ENCODE results near the gene TMEM164.

TMEM164 gene

GRCh38 chrX:110089656-110090403, 86.9 kb downstream of the TMEM164 start:
- DNase-seq (ENCODE audit: insufficient read length), result no peak
- peak; percentile 48 for FAIRE-seq
- no peak for TF ChIP-seq POLR2AphosphoS5 (IDR thresholded peaks at IDR 0.05; ENCODE audit: low read depth, low read length)
- no peak for TF ChIP-seq TAF1 (IDR thresholded peaks at IDR 0.05; ENCODE audit: borderline replicate concordance, low read depth, low read length)
- TF ChIP-seq POLR2A (IDR thresholded peaks at IDR 0.05; ENCODE audit: low read depth, low read length), result no peak

DNA sequence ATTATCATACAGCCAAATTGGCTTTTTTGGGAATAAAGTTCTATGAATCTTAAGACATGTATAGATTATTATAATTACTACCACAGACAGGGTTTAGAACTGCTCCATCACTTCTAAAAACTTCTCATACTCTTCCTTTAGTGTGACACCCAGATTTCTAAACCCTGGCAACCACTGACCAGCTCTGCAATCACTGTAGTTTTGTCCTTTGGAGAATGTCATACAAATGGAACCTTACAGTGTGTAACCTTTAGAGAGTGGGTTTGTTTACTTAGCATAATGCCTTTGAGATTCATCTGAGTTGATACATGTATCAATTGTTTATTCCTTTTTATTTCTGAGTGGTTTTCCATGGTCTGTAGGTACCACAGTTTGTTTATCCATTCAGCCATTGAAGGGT, 95.0 kb downstream of the TMEM164 start:
- FAIRE-seq (no peak), DNase-seq (ENCODE audit: insufficient read length) (no peak)
- TF ChIP-seq POLR2A (IDR thresholded peaks at IDR 0.05; ENCODE audit: low read depth, low read length), result no peak
- TF ChIP-seq POLR2AphosphoS5 (IDR thresholded peaks at IDR 0.05; ENCODE audit: low read depth, low read length), result no peak
- TF ChIP-seq TAF1 (IDR thresholded peaks at IDR 0.05; ENCODE audit: borderline replicate concordance, low read depth, low read length), result no peak

GRCh38 chrX:110103344-110103743, 100.4 kb downstream of the TMEM164 start:
- FAIRE-seq, result no peak
- TF ChIP-seq POLR2AphosphoS5 (IDR thresholded peaks at IDR 0.05; ENCODE audit: low read depth, low read length) (no peak), TAF1 (IDR thresholded peaks at IDR 0.05; ENCODE audit: borderline replicate concordance, low read depth, low read length) (no peak), POLR2A (IDR thresholded peaks at IDR 0.05; ENCODE audit: low read depth, low read length) (no peak)
- DNase-seq (ENCODE audit: insufficient read length), result no peak

- DNase-seq (ENCODE audit: insufficient read length) (no peak), FAIRE-seq (no peak)
- no peak for TF ChIP-seq POLR2A (IDR thresholded peaks at IDR 0.05; ENCODE audit: low read depth, low read length)
- no peak for TF ChIP-seq POLR2AphosphoS5 (IDR thresholded peaks at IDR 0.05; ENCODE audit: low read depth, low read length)
- no peak for TF ChIP-seq TAF1 (IDR thresholded peaks at IDR 0.05; ENCODE audit: borderline replicate concordance, low read depth, low read length)
Observed at GRCh38 chrX:110104078-110104477, 101.2 kb downstream of the TMEM164 start.

GRCh38 chrX:110108381-110108821, 105.5 kb downstream of the TMEM164 start:
- FAIRE-seq (no peak), DNase-seq (ENCODE audit: insufficient read length) (no peak)
- TF ChIP-seq POLR2A (IDR thresholded peaks at IDR 0.05; ENCODE audit: low read depth, low read length) (no peak), TAF1 (IDR thresholded peaks at IDR 0.05; ENCODE audit: borderline replicate concordance, low read depth, low read length) (no peak), POLR2AphosphoS5 (IDR thresholded peaks at IDR 0.05; ENCODE audit: low read depth, low read length) (no peak)

DNA sequence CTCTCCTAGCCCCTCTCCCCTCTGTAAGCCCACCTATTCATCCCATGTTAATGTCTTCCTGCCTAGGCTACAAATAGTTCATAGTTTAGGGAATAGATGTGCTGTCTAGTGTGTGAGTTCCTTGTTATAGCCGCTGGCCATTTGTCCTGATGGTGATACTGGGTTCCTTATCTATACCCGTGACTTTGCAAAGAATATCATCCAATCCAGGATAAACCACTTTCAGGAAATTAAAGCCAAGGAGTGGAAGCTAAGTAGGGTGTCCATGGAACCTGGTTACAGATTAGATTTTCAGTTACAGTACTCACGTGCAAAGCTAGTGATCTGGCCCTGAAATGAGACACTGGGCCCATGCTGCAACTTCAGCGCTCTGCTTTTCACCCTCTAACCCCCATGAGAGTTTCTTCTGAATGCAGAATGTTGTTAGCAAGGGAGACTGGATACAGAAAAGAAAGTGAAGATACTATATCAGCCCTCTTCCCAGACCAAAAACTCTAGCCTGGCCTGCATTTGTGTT, 111.4 kb downstream of the TMEM164 start:
- no peak for FAIRE-seq
- TF ChIP-seq POLR2AphosphoS5 (IDR thresholded peaks at IDR 0.05; ENCODE audit: low read depth, low read length), result no peak
- TF ChIP-seq POLR2A (IDR thresholded peaks at IDR 0.05; ENCODE audit: low read depth, low read length), result no peak
- no peak for TF ChIP-seq TAF1 (IDR thresholded peaks at IDR 0.05; ENCODE audit: borderline replicate concordance, low read depth, low read length)
- DNase-seq (ENCODE audit: insufficient read length), result no peak

DNA sequence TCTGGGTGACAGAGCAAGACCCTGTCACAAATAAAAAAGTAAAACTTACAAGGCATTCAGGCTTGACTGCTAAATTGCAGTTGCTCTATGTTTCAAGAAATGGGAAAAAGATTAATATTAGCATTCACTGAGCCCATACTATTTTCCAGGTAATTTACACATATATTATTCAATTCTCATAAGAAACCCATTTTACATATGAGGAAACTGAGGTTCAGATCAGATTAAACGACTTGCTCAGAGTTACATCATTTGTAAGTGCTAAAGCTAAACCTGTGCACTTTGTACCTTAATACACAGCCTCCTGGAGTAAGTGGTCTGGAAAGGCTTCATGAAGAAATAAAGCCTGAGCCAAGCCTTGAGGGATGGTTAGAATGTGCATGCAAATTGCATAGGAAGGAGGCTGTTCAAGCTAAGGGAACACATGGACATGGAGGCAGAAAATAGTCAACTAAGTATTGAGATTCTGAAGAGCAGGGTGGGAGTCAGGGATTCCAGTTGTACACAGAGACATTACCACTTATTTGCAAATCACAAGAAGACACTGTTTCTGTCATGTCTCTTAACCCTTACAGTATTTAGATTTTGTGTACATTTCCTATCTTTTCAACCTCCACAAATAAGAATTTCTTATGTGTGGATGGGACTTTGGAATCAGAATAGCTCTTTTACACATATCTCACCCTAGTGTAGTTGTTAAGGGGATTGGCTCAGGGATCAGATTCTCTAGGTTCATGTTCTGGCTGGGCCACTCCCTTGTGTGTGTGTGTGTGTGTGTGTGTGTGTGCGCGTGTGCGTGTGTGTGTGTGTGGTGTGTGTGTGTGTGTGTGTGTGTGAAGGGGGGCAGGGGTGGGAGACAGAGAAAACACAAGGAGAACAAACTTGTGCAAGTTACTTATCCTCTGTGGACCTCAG, 113.4 kb downstream of the TMEM164 start:
- peak; percentile 36 for FAIRE-seq
- TF ChIP-seq TAF1 (IDR thresholded peaks at IDR 0.05; ENCODE audit: borderline replicate concordance, low read depth, low read length) (no peak), POLR2AphosphoS5 (IDR thresholded peaks at IDR 0.05; ENCODE audit: low read depth, low read length) (no peak), POLR2A (IDR thresholded peaks at IDR 0.05; ENCODE audit: low read depth, low read length) (no peak)
- no peak for DNase-seq (ENCODE audit: insufficient read length)

- no peak for DNase-seq (ENCODE audit: insufficient read length)
- no peak for TF ChIP-seq POLR2A (IDR thresholded peaks at IDR 0.05; ENCODE audit: low read depth, low read length)
- no peak for TF ChIP-seq TAF1 (IDR thresholded peaks at IDR 0.05; ENCODE audit: borderline replicate concordance, low read depth, low read length)
- no peak for TF ChIP-seq POLR2AphosphoS5 (IDR thresholded peaks at IDR 0.05; ENCODE audit: low read depth, low read length)
Observed at GRCh38 chrX:110118530-110118929, 115.6 kb downstream of the TMEM164 start.

GRCh38 chrX:110119480-110119879, 116.6 kb downstream of the TMEM164 start:
- TF ChIP-seq TAF1 (IDR thresholded peaks at IDR 0.05; ENCODE audit: borderline replicate concordance, low read depth, low read length), result no peak
- TF ChIP-seq POLR2A (IDR thresholded peaks at IDR 0.05; ENCODE audit: low read depth, low read length), result no peak
- no peak for TF ChIP-seq POLR2AphosphoS5 (IDR thresholded peaks at IDR 0.05; ENCODE audit: low read depth, low read length)
- no peak for FAIRE-seq

More at GRCh38 chrX:110118530-110118929, 115.6 kb downstream of the TMEM164 start:
- FAIRE-seq, result no peak

GRCh38 chrX:110120025-110120424, 117.1 kb downstream of the TMEM164 start:
- FAIRE-seq (no peak), DNase-seq (ENCODE audit: insufficient read length) (no peak)
- no peak for TF ChIP-seq POLR2A (IDR thresholded peaks at IDR 0.05; ENCODE audit: low read depth, low read length)
- TF ChIP-seq TAF1 (IDR thresholded peaks at IDR 0.05; ENCODE audit: borderline replicate concordance, low read depth, low read length), result no peak
- no peak for TF ChIP-seq POLR2AphosphoS5 (IDR thresholded peaks at IDR 0.05; ENCODE audit: low read depth, low read length)

More at GRCh38 chrX:110119480-110119879, 116.6 kb downstream of the TMEM164 start:
- no peak for DNase-seq (ENCODE audit: insufficient read length)

GRCh38 chrX:110123331-110123782, 120.4 kb downstream of the TMEM164 start:
- TF ChIP-seq POLR2A (IDR thresholded peaks at IDR 0.05; ENCODE audit: low read depth, low read length) (no peak), TAF1 (IDR thresholded peaks at IDR 0.05; ENCODE audit: borderline replicate concordance, low read depth, low read length) (no peak), POLR2AphosphoS5 (IDR thresholded peaks at IDR 0.05; ENCODE audit: low read depth, low read length) (no peak)
- FAIRE-seq, result no peak

More at GRCh38 chrX:110123331-110123782, 120.4 kb downstream of the TMEM164 start:
- DNase-seq (ENCODE audit: insufficient read length), result no peak

All from GM12892 (cell line).